Parathyroid adenoma (tissue), 2 donors: Measurements from ENCODE around the gene LRRC57.

ENCODE experiments used
- H2AFZ ChIP-seq: fragments of 300-600 bp; sonication (generic); one replicate; pipeline ENCODE4 v1.7.0; 2017; ENCODE audit warnings: antibody characterized with exemption, mild to moderate bottlenecking
- H3K27ac ChIP-seq: fragments of 300-600 bp; sonication (generic); one replicate; pipeline ENCODE4 v1.7.0; 2017
- H3K27me3 ChIP-seq: fragments of 300-600 bp; sonication (generic); one replicate; pipeline ENCODE4 v1.7.0; 2017; ENCODE audit warnings: low read length; ENCODE audit not compliant: control insufficient read depth, insufficient read depth
- H3K36me3 ChIP-seq: fragments of 300-600 bp; sonication (generic); one replicate; pipeline ENCODE4 v1.7.0; 2017; ENCODE audit warnings: low read length; ENCODE audit not compliant: control insufficient read depth, insufficient read depth
- H3K4me1 ChIP-seq: fragments of 300-600 bp; sonication (generic); one replicate; pipeline ENCODE4 v1.7.0; 2017; ENCODE audit warnings: control low read depth
- H3K4me2 ChIP-seq: fragments of 300-600 bp; sonication (generic); one replicate; pipeline ENCODE4 v1.7.0; 2017; ENCODE audit warnings: low read length
- H3K4me3 ChIP-seq: fragments of 300-600 bp; sonication (generic); one replicate; pipeline ENCODE4 v1.7.0; 2017; ENCODE audit warnings: low read depth, low read length
- H3K79me2 ChIP-seq: fragments of 300-600 bp; sonication (generic); one replicate; pipeline ENCODE4 v1.7.0; 2017; ENCODE audit warnings: control low read depth
- H3K9ac ChIP-seq: fragments of 300-600 bp; sonication (generic); one replicate; pipeline ENCODE4 v1.7.0; 2017; ENCODE audit warnings: mild to moderate bottlenecking
- H3K9me3 ChIP-seq: fragments of 300-600 bp; sonication (generic); one replicate; pipeline ENCODE4 v1.7.0; 2017; ENCODE audit warnings: low read length; ENCODE audit not compliant: control insufficient read depth
- TF ChIP-seq, protein P1 (sequence below): fragments of 300-600 bp; sonication (generic); IDR thresholded peaks from one replicate; pipeline ENCODE4 v1.7.0; 2017; ENCODE audit warnings: antibody characterized with exemption, mild to moderate bottlenecking
- donor health status: primary hyperparathyroidism.

LRRC57 gene

GRCh38 chr15:42490291-42490670, 58.3 kb downstream of the LRRC57 start:
- Histone ChIP-seq H3K4me1 (peaks cover 5% of the 10 kb centered on the region), H3K27ac (peak overlapping the region; percentile 95), H3K4me3 (peak overlapping the region; percentile 90), H3K79me2 (peaks cover 3% of the 10 kb centered on the region), H3K9ac (peak overlapping the region; percentile 57), H3K4me2 (peak overlapping the region; percentile 79), H3K27me3 (no peaks in the 10 kb centered on the region), H3K36me3 (no peaks in the 10 kb centered on the region), H3K9me3 (no peaks in the 10 kb centered on the region), H2AFZ (peak overlapping the region; percentile 86)
- TF ChIP-seq, protein P1, sequence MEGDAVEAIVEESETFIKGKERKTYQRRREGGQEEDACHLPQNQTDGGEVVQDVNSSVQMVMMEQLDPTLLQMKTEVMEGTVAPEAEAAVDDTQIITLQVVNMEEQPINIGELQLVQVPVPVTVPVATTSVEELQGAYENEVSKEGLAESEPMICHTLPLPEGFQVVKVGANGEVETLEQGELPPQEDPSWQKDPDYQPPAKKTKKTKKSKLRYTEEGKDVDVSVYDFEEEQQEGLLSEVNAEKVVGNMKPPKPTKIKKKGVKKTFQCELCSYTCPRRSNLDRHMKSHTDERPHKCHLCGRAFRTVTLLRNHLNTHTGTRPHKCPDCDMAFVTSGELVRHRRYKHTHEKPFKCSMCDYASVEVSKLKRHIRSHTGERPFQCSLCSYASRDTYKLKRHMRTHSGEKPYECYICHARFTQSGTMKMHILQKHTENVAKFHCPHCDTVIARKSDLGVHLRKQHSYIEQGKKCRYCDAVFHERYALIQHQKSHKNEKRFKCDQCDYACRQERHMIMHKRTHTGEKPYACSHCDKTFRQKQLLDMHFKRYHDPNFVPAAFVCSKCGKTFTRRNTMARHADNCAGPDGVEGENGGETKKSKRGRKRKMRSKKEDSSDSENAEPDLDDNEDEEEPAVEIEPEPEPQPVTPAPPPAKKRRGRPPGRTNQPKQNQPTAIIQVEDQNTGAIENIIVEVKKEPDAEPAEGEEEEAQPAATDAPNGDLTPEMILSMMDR, result no peak
